ENCODE measurements around the gene KCNJ2. TPM values are rescaled to one million over a fixed set of nuclear protein-coding genes. Genes with fewer than 3 reads are reported as not detected.

Gene KCNJ2
- total and polyA plus RNA-seq, 8 donors: 3.2 to 25.3 (median 5.4) TPM

GRCh38 chr17:70157151-70157550, 12.2 kb upstream of the KCNJ2 start:
- no peaks in the 10 kb centered on the region for H3K4me1 ChIP-seq

GRCh38 chr17:70158180-70158579, 11.2 kb upstream of the KCNJ2 start:
- no peaks in the 10 kb centered on the region for H3K4me1 ChIP-seq
- no peaks in the 10 kb centered on the region for H3K9me3 ChIP-seq
- no peaks in the 10 kb centered on the region for H3K36me3 ChIP-seq
- TF ChIP-seq, protein P1, sequence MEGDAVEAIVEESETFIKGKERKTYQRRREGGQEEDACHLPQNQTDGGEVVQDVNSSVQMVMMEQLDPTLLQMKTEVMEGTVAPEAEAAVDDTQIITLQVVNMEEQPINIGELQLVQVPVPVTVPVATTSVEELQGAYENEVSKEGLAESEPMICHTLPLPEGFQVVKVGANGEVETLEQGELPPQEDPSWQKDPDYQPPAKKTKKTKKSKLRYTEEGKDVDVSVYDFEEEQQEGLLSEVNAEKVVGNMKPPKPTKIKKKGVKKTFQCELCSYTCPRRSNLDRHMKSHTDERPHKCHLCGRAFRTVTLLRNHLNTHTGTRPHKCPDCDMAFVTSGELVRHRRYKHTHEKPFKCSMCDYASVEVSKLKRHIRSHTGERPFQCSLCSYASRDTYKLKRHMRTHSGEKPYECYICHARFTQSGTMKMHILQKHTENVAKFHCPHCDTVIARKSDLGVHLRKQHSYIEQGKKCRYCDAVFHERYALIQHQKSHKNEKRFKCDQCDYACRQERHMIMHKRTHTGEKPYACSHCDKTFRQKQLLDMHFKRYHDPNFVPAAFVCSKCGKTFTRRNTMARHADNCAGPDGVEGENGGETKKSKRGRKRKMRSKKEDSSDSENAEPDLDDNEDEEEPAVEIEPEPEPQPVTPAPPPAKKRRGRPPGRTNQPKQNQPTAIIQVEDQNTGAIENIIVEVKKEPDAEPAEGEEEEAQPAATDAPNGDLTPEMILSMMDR (IDR thresholded peaks at IDR 0.05): no peak
- DNase-seq (no peak), ATAC-seq (no peak)
- no peaks in the 10 kb centered on the region for H3K27me3 ChIP-seq
- no peak overlapping the region for H3K4me3 ChIP-seq
- intact Hi-C loops (cut with DNase I): no loop called here
- no peak overlapping the region for H3K27ac ChIP-seq

More at GRCh38 chr17:70157151-70157550, 12.2 kb upstream of the KCNJ2 start:
- Histone ChIP-seq H3K27ac (no peak overlapping the region), H3K9me3 (no peaks in the 10 kb centered on the region), H3K4me3 (no peak overlapping the region), H3K36me3 (no peaks in the 10 kb centered on the region), H3K27me3 (no peaks in the 10 kb centered on the region)
- ATAC-seq (no peak), DNase-seq (no peak)
- TF ChIP-seq, protein P1 (IDR thresholded peaks at IDR 0.05): no peak
- intact Hi-C loops (cut with DNase I): no loop called here

GRCh38 chr17:70158591-70158990, 10.7 kb upstream of the KCNJ2 start:
- H3K27me3 ChIP-seq: no peaks in the 10 kb centered on the region
- no peak for ATAC-seq

GRCh38 chr17:70159980-70160379, 9.4 kb upstream of the KCNJ2 start:
- Histone ChIP-seq H3K27me3 (no peaks in the 10 kb centered on the region), H3K9me3 (no peaks in the 10 kb centered on the region), H3K36me3 (no peaks in the 10 kb centered on the region), H3K4me1 (no peaks in the 10 kb centered on the region), H3K4me3 (no peak overlapping the region), H3K27ac (no peak overlapping the region)
- TF ChIP-seq, protein P1 (IDR thresholded peaks at IDR 0.05): no peak
- DNase-seq (no peak), ATAC-seq (no peak)
- intact Hi-C loops (cut with DNase I): no loop called here

More at GRCh38 chr17:70158591-70158990, 10.7 kb upstream of the KCNJ2 start:
- H3K9me3 ChIP-seq: no peaks in the 10 kb centered on the region
- intact Hi-C loops (cut with DNase I): no loop called here
- no peak overlapping the region for H3K27ac ChIP-seq
- H3K36me3 ChIP-seq: no peaks in the 10 kb centered on the region
- DNase-seq: no peak
- no peaks in the 10 kb centered on the region for H3K4me1 ChIP-seq
- no peak overlapping the region for H3K4me3 ChIP-seq
- TF ChIP-seq, protein P1 (IDR thresholded peaks at IDR 0.05): no peak

DNA sequence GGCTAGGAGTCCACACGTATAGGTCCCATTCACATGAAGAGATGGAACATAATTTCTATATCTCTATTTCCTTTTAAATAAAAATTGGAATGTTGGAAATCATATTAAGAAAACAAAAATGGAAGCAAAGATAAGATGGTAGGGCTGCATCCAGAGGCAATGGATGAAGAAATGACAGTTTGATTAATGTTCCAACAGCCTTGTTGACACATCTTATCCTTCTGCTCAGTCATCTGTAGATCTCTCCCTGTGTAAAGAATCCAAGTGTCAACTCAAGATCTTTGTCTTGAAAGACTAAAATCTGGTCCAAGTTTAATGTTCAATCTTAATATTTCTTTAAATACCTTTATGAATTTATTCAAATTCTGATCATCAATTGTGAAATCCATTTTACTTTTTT, 7.8 kb upstream of the KCNJ2 start:
- intact Hi-C loops (cut with DNase I): no loop called here

More for the DNA sequence above, 7.8 kb upstream of the KCNJ2 start:
- no peak overlapping the region for H3K27ac ChIP-seq
- H3K9me3 ChIP-seq: no peaks in the 10 kb centered on the region
- no peak overlapping the region for H3K4me3 ChIP-seq
- TF ChIP-seq, protein P1 (IDR thresholded peaks at IDR 0.05): no peak
- H3K4me1 ChIP-seq: no peaks in the 10 kb centered on the region
- ATAC-seq (no peak), DNase-seq (no peak)
- no peaks in the 10 kb centered on the region for H3K36me3 ChIP-seq
- H3K27me3 ChIP-seq: no peaks in the 10 kb centered on the region

All from left lung (tissue), 10 donors.